Kidney (tissue), 14 donors: ENCODE measurements around the gene AP1S3. TPM values are rescaled to one million over a fixed set of nuclear protein-coding genes. Genes with fewer than 3 reads are reported as not detected.

Experiments
- DNase-seq, 5 donors: peaks; one replicate each; pipeline ENCODE4 v3.0.0-alpha.2; 2013 to 2020
- FAIRE-seq: peaks from 2 replicates; lab custom pipeline; 2012; peaks lifted over from hg19 to GRCh38; lab: Jason Lieb, UNC
- H3K27ac ChIP-seq, 2 donors: one replicate each; pipeline ENCODE4 v1.7.0; 2013; ENCODE audit warnings: low read depth in 2 of 2, low read length in 2 of 2, inconsistent platforms in 1 of 2
- H3K27me3 ChIP-seq: one replicate; pipeline ENCODE4 v1.7.1; 2013; ENCODE audit warnings: low read length, inconsistent platforms; ENCODE audit not compliant: control insufficient read depth, insufficient read depth
- H3K36me3 ChIP-seq, 3 donors: one replicate each; pipeline versions ENCODE4 v1.7.0 to v1.7.1; 2013; ENCODE audit warnings: low read length in 3 of 3, control low read depth in 1 of 3, inconsistent platforms in 1 of 3; ENCODE audit not compliant: insufficient read depth in 3 of 3, control insufficient read depth in 2 of 3
- H3K4me1 ChIP-seq, 3 donors: one replicate each; pipeline versions ENCODE4 v1.7.0 to v1.7.1; 2013; ENCODE audit warnings: low read length in 3 of 3, inconsistent platforms in 1 of 3, low read depth in 1 of 3; ENCODE audit not compliant: control insufficient read depth in 2 of 3, insufficient read depth in 2 of 3
- H3K4me3 ChIP-seq, 3 donors: one replicate each; pipeline versions ENCODE4 v1.7.0 to v1.8.1; 2013; ENCODE audit warnings: low read length in 3 of 3, control low read depth in 1 of 3, inconsistent platforms in 1 of 3
- H3K9ac ChIP-seq, 3 donors: one replicate each; pipeline versions ENCODE4 v1.7.0 to v1.7.1; 2013; ENCODE audit warnings: low read length in 3 of 3, control low read depth in 1 of 3, inconsistent platforms in 1 of 3
- H3K9me3 ChIP-seq, 3 donors: one replicate each; pipeline versions ENCODE4 v1.7.0 to v1.7.1; 2013; ENCODE audit warnings: low read length in 3 of 3, control low read depth in 1 of 3, inconsistent platforms in 1 of 3; ENCODE audit not compliant: control insufficient read depth in 2 of 3, insufficient read depth in 1 of 3
- intact Hi-C: fragments of 100-400 bp; cut with DNase I; formaldehyde crosslinking; loops from one replicate; pipeline ENCODE4 v1.11.1; 2022
- polyA plus RNA-seq: library from polyadenylated mRNA; stranded (reverse); fragments of 350-450 nt; fragmentation: Illumina TruSeq; extraction: RNeasy Lipid Tissue Mini Kit (QIAGEN cat#74804); gene quantifications from one replicate; pipeline ENCODE4 v1.2.3, GENCODE V29; 2014; ENCODE audit warnings: low read depth, low replicate concordance; ENCODE audit not compliant: insufficient read depth
- total RNA-seq: library from RNA; stranded (reverse); fragmentation: NEBNext Ultra II Directional; extraction: Animal tissue kit (Norgen Biotek cat#: 25700); gene quantifications from one replicate; pipeline ENCODE4 v1.2.1, GENCODE V29; 2021
- TF ChIP-seq, protein P1 (sequence below): IDR thresholded peaks from 3 replicates; pipeline ENCODE4 v1.5.1; 2012; ENCODE audit warnings: mild to moderate bottlenecking, moderate library complexity, borderline replicate concordance; ENCODE audit not compliant: insufficient read depth; ENCODE audit errors: extremely low read depth
- donor health status: control.
- donor health status: control.
- donor health status: control.
- donor health status: control.
- donor health status: control.
- donor health status: DM: yes; HTN: yes; CAD: no.
- donor health status: Normal renal cell carcinoma (clear cell type).

The AP1S3 gene
- total and polyA plus RNA-seq, 2 donors from 2014 or later: 2.5 to 85.3 TPM

GRCh38 chr2:223781560-223781959 lies 55.8 kb downstream of the AP1S3 start:
- TF ChIP-seq, protein P1, sequence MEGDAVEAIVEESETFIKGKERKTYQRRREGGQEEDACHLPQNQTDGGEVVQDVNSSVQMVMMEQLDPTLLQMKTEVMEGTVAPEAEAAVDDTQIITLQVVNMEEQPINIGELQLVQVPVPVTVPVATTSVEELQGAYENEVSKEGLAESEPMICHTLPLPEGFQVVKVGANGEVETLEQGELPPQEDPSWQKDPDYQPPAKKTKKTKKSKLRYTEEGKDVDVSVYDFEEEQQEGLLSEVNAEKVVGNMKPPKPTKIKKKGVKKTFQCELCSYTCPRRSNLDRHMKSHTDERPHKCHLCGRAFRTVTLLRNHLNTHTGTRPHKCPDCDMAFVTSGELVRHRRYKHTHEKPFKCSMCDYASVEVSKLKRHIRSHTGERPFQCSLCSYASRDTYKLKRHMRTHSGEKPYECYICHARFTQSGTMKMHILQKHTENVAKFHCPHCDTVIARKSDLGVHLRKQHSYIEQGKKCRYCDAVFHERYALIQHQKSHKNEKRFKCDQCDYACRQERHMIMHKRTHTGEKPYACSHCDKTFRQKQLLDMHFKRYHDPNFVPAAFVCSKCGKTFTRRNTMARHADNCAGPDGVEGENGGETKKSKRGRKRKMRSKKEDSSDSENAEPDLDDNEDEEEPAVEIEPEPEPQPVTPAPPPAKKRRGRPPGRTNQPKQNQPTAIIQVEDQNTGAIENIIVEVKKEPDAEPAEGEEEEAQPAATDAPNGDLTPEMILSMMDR: no peak
- no peak overlapping the region for H3K27ac ChIP-seq
- FAIRE-seq (no peak), DNase-seq (no peak)
- H3K36me3 ChIP-seq: no peaks in the 10 kb centered on the region
- H3K27me3 ChIP-seq: no peaks in the 10 kb centered on the region
- no peak overlapping the region for H3K4me3 ChIP-seq
- intact Hi-C loops: no loop called here
- no peak overlapping the region for H3K9ac ChIP-seq
- no peaks in the 10 kb centered on the region for H3K4me1 ChIP-seq
- H3K9me3 ChIP-seq: no peaks in the 10 kb centered on the region

DNA sequence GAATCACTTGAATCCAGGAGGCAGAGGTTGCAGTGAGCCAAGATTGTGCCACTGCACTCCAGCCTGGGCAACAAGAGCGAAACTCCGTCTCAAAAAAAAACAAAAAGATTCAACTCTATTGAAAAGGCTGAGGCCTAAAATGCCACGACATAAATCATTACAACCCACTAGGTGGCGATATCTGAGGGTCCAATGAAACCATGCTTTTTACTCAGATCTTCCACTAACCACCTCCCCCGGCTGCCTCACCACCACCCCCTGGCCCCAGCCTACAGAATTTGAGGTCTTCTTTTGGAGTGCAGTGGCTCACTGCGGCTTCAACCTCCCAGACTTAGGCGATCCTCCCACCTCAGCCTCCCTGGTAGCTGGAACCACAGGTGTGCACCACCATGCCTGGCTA lies 57.5 kb downstream of the AP1S3 start:
- Histone ChIP-seq H3K4me3 (no peak overlapping the region), H3K9me3 (no peaks in the 10 kb centered on the region), H3K4me1 (no peaks in the 10 kb centered on the region), H3K36me3 (peaks cover 0 to 2% (median 0%) of the 10 kb centered on the region in 3 donors), H3K9ac (no peak overlapping the region), H3K27me3 (no peaks in the 10 kb centered on the region), H3K27ac (no peak overlapping the region)
- no peak for FAIRE-seq
- no peak for DNase-seq
- TF ChIP-seq, protein P1: no peak
- intact Hi-C loops: no loop called here

DNA sequence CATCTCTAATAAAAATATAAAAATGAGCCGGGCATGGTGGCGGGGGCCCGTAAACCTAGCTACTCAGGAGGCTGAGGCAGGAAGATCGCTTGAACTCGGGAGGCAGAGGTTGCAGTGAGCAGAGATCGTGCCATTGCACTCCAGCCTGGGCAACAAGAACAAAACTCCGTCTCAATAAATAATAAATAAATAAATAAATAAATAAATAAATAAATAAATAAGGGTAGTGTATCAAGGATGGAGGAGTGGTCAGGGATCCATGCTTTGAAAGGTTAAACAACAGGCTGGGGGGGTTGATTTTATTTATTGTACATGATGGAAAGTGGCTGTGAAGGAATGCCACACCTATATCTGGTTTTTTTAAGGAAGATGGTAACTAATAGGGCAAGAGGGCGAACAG lies 63.2 kb downstream of the AP1S3 start:
- Histone ChIP-seq H3K27me3 (no peaks in the 10 kb centered on the region), H3K4me3 (no peak overlapping the region), H3K4me1 (no peaks in the 10 kb centered on the region), H3K36me3 (peaks cover 0 to 2% (median 0%) of the 10 kb centered on the region in 3 donors), H3K27ac (no peak overlapping the region), H3K9me3 (no peaks in the 10 kb centered on the region), H3K9ac (no peak overlapping the region)
- TF ChIP-seq, protein P1: no peak
- no peak for DNase-seq
- intact Hi-C loops: no loop called here
- FAIRE-seq: no peak

DNA sequence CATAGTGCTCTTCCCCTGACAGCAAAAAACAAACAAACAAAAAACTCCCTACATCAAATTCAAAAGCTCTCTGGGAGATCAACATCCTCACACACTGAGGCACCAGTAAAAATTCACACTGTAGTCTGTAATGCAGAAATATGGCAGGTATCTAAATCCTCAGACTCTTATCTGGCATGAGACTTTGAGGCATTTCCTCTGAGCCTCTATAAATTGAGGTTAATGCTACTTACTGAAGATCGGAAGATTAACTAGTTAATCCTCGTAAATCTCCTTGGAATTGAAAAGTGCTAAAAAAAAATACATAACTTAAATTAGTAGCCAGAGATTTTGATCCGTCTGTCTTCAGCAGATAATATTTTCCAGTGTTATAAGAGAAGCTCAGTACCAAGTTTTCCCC lies 65.0 kb downstream of the AP1S3 start:
- H3K4me1 ChIP-seq: no peaks in the 10 kb centered on the region
- H3K27ac ChIP-seq: no peak overlapping the region
- no peaks in the 10 kb centered on the region for H3K9me3 ChIP-seq
- H3K9ac ChIP-seq: no peak overlapping the region
- no peak for DNase-seq
- H3K36me3 ChIP-seq: peaks cover 0 to 2% (median 0%) of the 10 kb centered on the region in 3 donors
- intact Hi-C loops: no loop called here
- no peak overlapping the region for H3K4me3 ChIP-seq
- no peak for FAIRE-seq
- TF ChIP-seq, protein P1: no peak
- H3K27me3 ChIP-seq: no peaks in the 10 kb centered on the region
